ENCODE measurements around the gene NRSN1. TPM values are rescaled to one million over a fixed set of nuclear protein-coding genes. Genes with fewer than 3 reads are reported as not detected.

The NRSN1 gene
- total and polyA plus RNA-seq, 2 experiments from 2014 or later, result 0.68 to 1.5 TPM

GRCh38 chr6:24105191-24105590 lies 20.8 kb upstream of the NRSN1 start:
- no peaks in the 10 kb centered on the region for H3K27me3 ChIP-seq (ENCODE audit: insufficient read depth)
- DNase-seq (ENCODE audit: low spot score), result no peak

More at GRCh38 chr6:24105191-24105590, 20.8 kb upstream of the NRSN1 start:
- H3F3A ChIP-seq (replicated peaks; ENCODE audit: low read depth), result no peaks in the 10 kb centered on the region
- no peak for ATAC-seq
- no peak overlapping the region for H3K4me2 ChIP-seq
- Mint-ChIP-seq H3K27ac (no peak overlapping the region), H3K27me3 (ENCODE audit: insufficient read depth, low read depth, poor library complexity) (no peaks in the 10 kb centered on the region), H3K36me3 (ENCODE audit: low read depth) (no peaks in the 10 kb centered on the region), H3K4me1 (no peaks in the 10 kb centered on the region), H3K4me3 (no peak overlapping the region), H3K9me3 (no peaks in the 10 kb centered on the region)
- H4K20me1 ChIP-seq (replicated peaks; ENCODE audit: insufficient read depth), result no peaks in the 10 kb centered on the region
- H3K27ac ChIP-seq (ENCODE audit: low read depth), result no peak overlapping the region
- no peak for TF ChIP-seq POLR2AphosphoS5 (IDR thresholded peaks at IDR 0.05; ENCODE audit: low read depth)
- no peak for TF ChIP-seq ZNF462 (CRISPR knock-in tag; IDR thresholded peaks at IDR 0.05)
- no peak for TF ChIP-seq ETS1 (IDR thresholded peaks at IDR 0.05)
- no peak for TF ChIP-seq NANOG (IDR thresholded peaks at IDR 0.05; ENCODE audit: borderline replicate concordance)
- no peak for TF ChIP-seq EZH2 (IDR thresholded peaks at IDR 0.05; ENCODE audit: low read depth, unreplicated experiment)
- TF ChIP-seq CREB1 (CRISPR knock-in tag; IDR thresholded peaks at IDR 0.05; ENCODE audit: low read depth), result no peak
- TF ChIP-seq ZNF331 (CRISPR knock-in tag; IDR thresholded peaks at IDR 0.05; ENCODE audit: low read depth), result no peak
- TF ChIP-seq, protein P1, sequence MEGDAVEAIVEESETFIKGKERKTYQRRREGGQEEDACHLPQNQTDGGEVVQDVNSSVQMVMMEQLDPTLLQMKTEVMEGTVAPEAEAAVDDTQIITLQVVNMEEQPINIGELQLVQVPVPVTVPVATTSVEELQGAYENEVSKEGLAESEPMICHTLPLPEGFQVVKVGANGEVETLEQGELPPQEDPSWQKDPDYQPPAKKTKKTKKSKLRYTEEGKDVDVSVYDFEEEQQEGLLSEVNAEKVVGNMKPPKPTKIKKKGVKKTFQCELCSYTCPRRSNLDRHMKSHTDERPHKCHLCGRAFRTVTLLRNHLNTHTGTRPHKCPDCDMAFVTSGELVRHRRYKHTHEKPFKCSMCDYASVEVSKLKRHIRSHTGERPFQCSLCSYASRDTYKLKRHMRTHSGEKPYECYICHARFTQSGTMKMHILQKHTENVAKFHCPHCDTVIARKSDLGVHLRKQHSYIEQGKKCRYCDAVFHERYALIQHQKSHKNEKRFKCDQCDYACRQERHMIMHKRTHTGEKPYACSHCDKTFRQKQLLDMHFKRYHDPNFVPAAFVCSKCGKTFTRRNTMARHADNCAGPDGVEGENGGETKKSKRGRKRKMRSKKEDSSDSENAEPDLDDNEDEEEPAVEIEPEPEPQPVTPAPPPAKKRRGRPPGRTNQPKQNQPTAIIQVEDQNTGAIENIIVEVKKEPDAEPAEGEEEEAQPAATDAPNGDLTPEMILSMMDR (conservative IDR thresholded peaks at IDR 0.05; ENCODE audit: low read depth in 2 of 2), result no peak
- no peak for TF ChIP-seq JUNB (IDR thresholded peaks at IDR 0.05; ENCODE audit: unreplicated experiment)
- no peak for TF ChIP-seq STAT1 (IDR thresholded peaks at IDR 0.05; ENCODE audit: unreplicated experiment)
- no peak for TF ChIP-seq EZH2phosphoT487 (IDR thresholded peaks at IDR 0.05; ENCODE audit: unreplicated experiment)
- TF ChIP-seq, protein P2, sequence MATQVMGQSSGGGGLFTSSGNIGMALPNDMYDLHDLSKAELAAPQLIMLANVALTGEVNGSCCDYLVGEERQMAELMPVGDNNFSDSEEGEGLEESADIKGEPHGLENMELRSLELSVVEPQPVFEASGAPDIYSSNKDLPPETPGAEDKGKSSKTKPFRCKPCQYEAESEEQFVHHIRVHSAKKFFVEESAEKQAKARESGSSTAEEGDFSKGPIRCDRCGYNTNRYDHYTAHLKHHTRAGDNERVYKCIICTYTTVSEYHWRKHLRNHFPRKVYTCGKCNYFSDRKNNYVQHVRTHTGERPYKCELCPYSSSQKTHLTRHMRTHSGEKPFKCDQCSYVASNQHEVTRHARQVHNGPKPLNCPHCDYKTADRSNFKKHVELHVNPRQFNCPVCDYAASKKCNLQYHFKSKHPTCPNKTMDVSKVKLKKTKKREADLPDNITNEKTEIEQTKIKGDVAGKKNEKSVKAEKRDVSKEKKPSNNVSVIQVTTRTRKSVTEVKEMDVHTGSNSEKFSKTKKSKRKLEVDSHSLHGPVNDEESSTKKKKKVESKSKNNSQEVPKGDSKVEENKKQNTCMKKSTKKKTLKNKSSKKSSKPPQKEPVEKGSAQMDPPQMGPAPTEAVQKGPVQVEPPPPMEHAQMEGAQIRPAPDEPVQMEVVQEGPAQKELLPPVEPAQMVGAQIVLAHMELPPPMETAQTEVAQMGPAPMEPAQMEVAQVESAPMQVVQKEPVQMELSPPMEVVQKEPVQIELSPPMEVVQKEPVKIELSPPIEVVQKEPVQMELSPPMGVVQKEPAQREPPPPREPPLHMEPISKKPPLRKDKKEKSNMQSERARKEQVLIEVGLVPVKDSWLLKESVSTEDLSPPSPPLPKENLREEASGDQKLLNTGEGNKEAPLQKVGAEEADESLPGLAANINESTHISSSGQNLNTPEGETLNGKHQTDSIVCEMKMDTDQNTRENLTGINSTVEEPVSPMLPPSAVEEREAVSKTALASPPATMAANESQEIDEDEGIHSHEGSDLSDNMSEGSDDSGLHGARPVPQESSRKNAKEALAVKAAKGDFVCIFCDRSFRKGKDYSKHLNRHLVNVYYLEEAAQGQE (IDR thresholded peaks at IDR 0.05; ENCODE audit: unreplicated experiment), result no peak
- TF ChIP-seq ZNF114 (CRISPR knock-in tag; IDR thresholded peaks at IDR 0.05), result no peak
- no peaks in the 10 kb centered on the region for H3K79me2 ChIP-seq (replicated peaks; ENCODE audit: insufficient read depth)
- no peak overlapping the region for H2AFZ ChIP-seq
- no peak overlapping the region for H3K4me3 ChIP-seq
- H3K36me3 ChIP-seq (ENCODE audit: insufficient read depth), result no peaks in the 10 kb centered on the region
- no peaks in the 10 kb centered on the region for H3K4me1 ChIP-seq (ENCODE audit: insufficient read depth)
- H3K9me2 ChIP-seq (ENCODE audit: insufficient read depth), result no peaks in the 10 kb centered on the region
